GM21526 (cell line): ENCODE results near the gene BCAS1.

Experiments used
- ATAC-seq: cut with Tn5 transposase; IDR thresholded peaks from one replicate; pipeline ENCODE4 v1.9.1; 2021; ENCODE audit warnings: moderate library complexity; ENCODE audit not compliant: unreplicated experiment, low FRiP score

BCAS1 gene

GRCh38 chr20:54051068-54051467 lies 19.3 kb downstream of the BCAS1 start:
- ATAC-seq: no peak

- ATAC-seq: no peak
These were observed 21.4 kb downstream of the BCAS1 start for GRCh38 chr20:54048891-54049545.

GRCh38 chr20:54048481-54048880 lies 21.9 kb downstream of the BCAS1 start:
- no peak for ATAC-seq

- ATAC-seq: no peak
These were observed 22.7 kb downstream of the BCAS1 start for GRCh38 chr20:54047720-54048119.

- ATAC-seq: no peak
These were observed 23.3 kb downstream of the BCAS1 start for GRCh38 chr20:54047048-54047447.

GRCh38 chr20:54044156-54044555 lies 26.2 kb downstream of the BCAS1 start:
- ATAC-seq: peak; percentile 59

- peak; percentile 50 for ATAC-seq
These were observed 27.1 kb downstream of the BCAS1 start for GRCh38 chr20:54043076-54043967.

- no peak for ATAC-seq
These were observed 28.4 kb downstream of the BCAS1 start for GRCh38 chr20:54042021-54042420.

GRCh38 chr20:54041336-54041735 lies 29.1 kb downstream of the BCAS1 start:
- no peak for ATAC-seq

GRCh38 chr20:54040531-54040930 lies 29.9 kb downstream of the BCAS1 start:
- no peak for ATAC-seq

GRCh38 chr20:54038961-54039360 lies 31.4 kb downstream of the BCAS1 start:
- ATAC-seq: no peak

- no peak for ATAC-seq
These were observed 32.9 kb downstream of the BCAS1 start for GRCh38 chr20:54037525-54037924.

- no peak for ATAC-seq
These were observed 40.8 kb downstream of the BCAS1 start for GRCh38 chr20:54029643-54030042.

GRCh38 chr20:54029176-54029575 lies 41.2 kb downstream of the BCAS1 start:
- ATAC-seq: no peak

GRCh38 chr20:54028276-54029011 lies 42.0 kb downstream of the BCAS1 start:
- ATAC-seq: no peak

GRCh38 chr20:54027704-54028103 lies 42.7 kb downstream of the BCAS1 start:
- ATAC-seq: no peak

GRCh38 chr20:54026295-54027064 lies 43.9 kb downstream of the BCAS1 start:
- ATAC-seq: no peak

- ATAC-seq: no peak
These were observed 45.1 kb downstream of the BCAS1 start for GRCh38 chr20:54025251-54025771.

GRCh38 chr20:54023406-54023805 lies 47.0 kb downstream of the BCAS1 start:
- ATAC-seq: no peak
